ENCODE data around the gene XKR7.

The XKR7 gene

GRCh38 chr20:32050851-32051556 lies 83.1 kb downstream of the XKR7 start:
- DNase-seq, result no peak

DNA sequence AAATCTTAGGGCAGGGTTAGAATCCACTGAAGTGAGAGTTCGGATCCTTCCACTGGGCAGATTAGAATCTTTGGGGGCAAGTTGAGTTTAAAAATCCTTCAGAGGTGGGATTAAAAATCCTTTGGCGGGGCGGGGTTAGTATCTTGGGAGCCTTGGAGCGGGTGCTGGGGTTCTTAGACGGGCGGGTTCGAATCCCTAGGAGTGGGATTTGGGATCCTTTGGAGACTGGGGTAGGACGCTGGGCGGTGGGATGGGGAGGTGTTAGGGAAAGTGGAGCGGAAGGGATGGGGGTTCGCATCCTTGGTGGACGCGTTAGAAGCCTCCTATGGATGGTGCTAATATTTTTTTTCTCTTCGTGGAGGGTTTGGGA lies 83.8 kb downstream of the XKR7 start:
- DNase-seq, result no peak

DNA sequence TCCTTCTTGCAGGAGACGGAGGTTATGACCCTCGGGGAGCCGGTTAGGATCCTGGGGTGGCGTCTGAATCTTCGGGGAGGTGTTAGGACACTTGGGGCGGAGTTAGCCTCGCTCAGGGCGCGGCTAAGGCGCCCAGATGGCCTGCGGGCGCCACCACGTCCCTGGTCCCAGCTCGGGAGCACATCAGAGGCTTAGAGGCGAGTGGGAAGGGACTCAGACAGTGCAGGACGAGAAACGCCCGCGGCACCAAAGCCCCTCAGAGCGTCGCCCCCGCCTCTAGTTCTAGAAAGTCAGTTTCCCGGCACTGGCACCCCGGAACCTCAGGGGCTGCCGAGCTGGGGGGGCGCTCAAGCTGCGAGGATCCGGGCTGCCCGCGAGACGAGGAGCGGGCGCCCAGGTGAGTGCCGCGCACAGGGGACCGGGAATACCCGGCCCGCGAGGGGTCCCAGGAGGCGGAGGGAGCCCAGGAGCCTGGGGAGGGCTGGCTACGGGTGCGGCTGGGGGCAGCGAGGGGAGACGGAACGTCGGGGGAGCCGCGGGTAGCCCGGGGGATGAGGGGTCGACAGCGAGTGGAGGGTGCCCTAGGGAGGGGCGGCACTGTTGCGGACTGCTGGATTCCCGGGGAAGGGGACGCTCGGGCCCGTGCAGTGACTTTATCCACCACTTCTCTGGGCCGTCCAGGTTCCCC lies 84.3 kb downstream of the XKR7 start, which contains the start of gene HCK:
HCK (plus strand) TSS at position 153 of the 688 bp plus-strand sequence.
- DNase-seq, result peak; percentile 45

DNA sequence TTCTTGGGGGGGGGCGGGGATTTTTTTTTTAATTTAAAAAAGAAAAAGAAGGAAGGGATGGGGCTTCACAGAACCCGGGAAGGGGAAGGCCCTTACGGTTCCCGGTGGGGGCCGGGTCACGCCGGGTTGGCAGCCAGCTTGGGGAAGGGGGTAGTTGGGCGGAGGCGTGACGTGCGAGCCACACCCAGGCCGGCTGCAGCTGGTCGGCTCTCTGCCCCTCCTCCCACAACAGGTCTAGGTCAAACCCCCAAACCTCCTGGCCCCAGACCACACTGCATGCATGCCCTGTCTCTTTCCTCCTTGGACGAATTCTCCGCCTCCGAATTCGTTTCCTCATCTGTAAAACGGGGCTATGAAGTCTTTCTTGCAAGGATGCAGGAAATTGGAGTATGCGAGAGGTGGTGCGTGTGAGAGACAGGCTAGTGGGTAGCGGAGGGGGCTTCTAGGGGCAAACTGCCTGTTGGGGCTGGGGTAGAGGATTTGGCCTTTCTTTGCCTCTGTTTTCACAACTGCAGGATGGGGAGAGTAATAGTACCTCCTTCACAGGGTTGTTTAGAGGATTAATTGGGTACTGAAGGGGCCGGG lies 84.9 kb downstream of the XKR7 start:
- DNase-seq, result peak; percentile 36

Measured in NCI-H69 (cell line).